Measurements from ENCODE around the gene RASGRF1.
A peak's percentile ranks its signal among the peaks of the same experiment; 100 is the strongest.

The RASGRF1 gene

GRCh38 chr15:78949461-78949860, 141.1 kb downstream of the RASGRF1 start:
- TF ChIP-seq, protein P1, sequence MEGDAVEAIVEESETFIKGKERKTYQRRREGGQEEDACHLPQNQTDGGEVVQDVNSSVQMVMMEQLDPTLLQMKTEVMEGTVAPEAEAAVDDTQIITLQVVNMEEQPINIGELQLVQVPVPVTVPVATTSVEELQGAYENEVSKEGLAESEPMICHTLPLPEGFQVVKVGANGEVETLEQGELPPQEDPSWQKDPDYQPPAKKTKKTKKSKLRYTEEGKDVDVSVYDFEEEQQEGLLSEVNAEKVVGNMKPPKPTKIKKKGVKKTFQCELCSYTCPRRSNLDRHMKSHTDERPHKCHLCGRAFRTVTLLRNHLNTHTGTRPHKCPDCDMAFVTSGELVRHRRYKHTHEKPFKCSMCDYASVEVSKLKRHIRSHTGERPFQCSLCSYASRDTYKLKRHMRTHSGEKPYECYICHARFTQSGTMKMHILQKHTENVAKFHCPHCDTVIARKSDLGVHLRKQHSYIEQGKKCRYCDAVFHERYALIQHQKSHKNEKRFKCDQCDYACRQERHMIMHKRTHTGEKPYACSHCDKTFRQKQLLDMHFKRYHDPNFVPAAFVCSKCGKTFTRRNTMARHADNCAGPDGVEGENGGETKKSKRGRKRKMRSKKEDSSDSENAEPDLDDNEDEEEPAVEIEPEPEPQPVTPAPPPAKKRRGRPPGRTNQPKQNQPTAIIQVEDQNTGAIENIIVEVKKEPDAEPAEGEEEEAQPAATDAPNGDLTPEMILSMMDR (IDR thresholded peaks at IDR 0.05; ENCODE audit: extremely low read depth, missing control alignments): no peak
- DNase-seq (ENCODE audit: low spot score): no peak

GRCh38 chr15:78947506-78947905, 143.1 kb downstream of the RASGRF1 start:
- TF ChIP-seq, protein P1 (IDR thresholded peaks at IDR 0.05; ENCODE audit: extremely low read depth, missing control alignments): no peak
- DNase-seq (ENCODE audit: low spot score): no peak

GRCh38 chr15:78946493-78946892, 144.1 kb downstream of the RASGRF1 start:
- no peak for DNase-seq (ENCODE audit: low spot score)
- TF ChIP-seq, protein P1 (IDR thresholded peaks at IDR 0.05; ENCODE audit: extremely low read depth, missing control alignments): no peak

DNA sequence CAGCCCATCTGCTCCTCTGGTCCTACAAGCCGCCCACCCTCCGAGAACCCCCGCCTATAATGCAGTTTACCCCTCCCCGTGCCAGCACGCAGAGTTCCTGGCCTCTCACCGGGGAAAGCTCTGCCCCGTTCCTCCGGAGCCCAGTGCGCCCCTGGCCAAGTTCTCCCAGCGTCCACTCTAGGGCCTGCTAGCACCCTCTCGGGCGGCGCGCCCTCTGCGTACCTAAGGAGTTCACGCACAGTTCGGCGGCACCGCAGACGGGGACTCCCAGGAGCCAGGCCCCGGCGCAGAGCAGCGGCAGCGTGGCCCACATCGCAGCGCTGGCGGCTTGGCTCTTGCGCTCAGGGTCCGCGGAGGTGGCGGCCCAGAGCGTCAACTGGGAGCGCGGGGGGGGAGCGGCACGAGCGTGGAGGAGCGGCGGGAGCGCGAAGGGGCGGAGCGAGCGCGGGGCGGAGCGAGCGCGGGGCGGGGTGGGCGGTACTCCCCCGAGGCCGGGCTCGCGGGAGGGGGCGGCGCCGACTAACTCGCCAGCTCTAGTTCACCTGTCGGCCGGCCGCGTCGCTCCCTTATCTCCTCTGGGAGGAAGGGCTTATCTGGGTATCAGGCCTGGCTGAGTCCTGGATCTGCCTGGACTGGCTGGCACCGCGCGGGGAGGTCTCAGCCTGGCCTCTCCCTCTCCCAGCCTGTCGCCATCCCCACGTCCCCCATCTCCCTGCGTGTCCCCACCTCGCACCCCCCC, 145.7 kb downstream of the RASGRF1 start, which contains the start of gene CTSH:
Gene CTSH, minus strand, starts transcription at position 378 of the 739 bp plus-strand sequence. Its CDS starts 65 bp downstream, at position 313.
- DNase-seq (ENCODE audit: low spot score): peak; percentile 93

DNA sequence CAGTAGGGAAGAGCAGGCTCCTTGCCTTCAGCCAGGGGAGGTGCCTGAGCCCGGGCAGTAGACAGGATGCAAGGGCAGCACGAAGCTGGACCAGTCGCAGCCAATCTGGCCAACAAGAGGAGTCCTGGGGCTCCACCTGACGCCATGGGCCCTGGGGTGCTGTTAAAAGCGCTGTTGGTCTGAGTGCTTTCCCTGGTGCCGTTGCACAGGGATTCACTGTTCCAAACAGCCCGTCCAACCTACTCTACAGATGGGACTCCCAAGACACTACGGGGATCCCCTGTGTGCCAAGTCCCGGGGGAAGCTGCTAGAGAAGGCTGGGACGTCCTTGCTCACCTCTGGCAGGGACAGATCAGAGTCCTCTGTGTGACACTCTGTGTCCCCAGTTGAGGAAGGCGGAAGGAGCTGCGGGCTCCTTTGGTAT, 146.4 kb downstream of the RASGRF1 start:
- DNase-seq (ENCODE audit: low spot score): no peak
- TF ChIP-seq, protein P1 (IDR thresholded peaks at IDR 0.05; ENCODE audit: extremely low read depth, missing control alignments): no peak

More for the DNA sequence above, 145.7 kb downstream of the RASGRF1 start, which contains the start of gene CTSH:
- TF ChIP-seq, protein P1 (IDR thresholded peaks at IDR 0.05; ENCODE audit: extremely low read depth, missing control alignments): no peak

DNA sequence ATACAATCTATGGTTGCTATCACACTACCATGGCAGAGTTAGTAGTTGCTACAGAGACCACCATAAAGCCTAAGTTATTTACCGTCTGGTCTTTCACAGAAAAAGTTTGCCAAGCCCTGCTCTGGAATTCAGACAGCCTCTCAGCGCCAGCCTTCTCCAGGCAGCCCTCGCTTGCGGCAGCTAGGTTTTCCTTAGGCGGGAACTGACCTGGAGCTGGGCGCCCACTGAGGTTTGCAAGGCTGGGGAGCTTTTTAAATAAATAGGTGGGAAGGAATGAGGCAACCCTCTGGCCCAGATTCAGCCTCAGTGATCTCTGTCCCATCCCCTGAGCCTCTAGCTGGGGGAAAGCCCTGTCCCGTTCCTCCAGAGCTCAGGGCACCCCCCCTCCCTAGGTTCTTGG, 146.9 kb downstream of the RASGRF1 start:
- DNase-seq (ENCODE audit: low spot score): no peak
- TF ChIP-seq, protein P1 (IDR thresholded peaks at IDR 0.05; ENCODE audit: extremely low read depth, missing control alignments): no peak

DNA sequence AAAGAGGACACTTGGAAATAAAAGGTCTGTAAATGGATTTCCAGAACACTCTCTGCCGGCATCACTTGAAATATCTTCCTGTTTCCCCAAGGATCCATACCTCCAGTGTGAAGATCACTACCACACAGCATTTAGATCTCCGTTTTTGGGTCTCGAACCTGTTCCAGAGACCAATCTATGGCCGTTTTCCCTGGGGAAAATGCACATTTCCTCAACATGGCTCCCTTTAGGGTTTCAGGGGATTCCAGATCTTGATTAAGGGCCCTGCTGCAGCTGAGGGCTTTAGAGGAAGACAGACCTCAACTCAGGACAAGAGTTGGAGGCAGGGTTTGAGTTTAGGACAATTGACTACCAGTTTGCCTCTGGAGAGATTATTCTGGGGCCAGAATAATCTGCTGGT, 147.8 kb downstream of the RASGRF1 start:
- TF ChIP-seq, protein P1 (IDR thresholded peaks at IDR 0.05; ENCODE audit: extremely low read depth, missing control alignments): no peak

More for the DNA sequence above, 147.8 kb downstream of the RASGRF1 start:
- DNase-seq (ENCODE audit: low spot score): no peak
